SH-SY5Y (cell line): Measurements from ENCODE around the gene SPDYE1.
"Not testable (repeated sequence)": the region's sequence is repeated elsewhere in the genome, so short reads cannot be mapped to it uniquely, and the experiment has no call there.

Experiments
- GATA2 ChIP-seq: IDR thresholded peaks from 2 replicates; pipeline ENCODE4 v1.6.1; 2011; ENCODE audit warnings: mild to moderate bottlenecking, low read depth, low read length
- GATA3 ChIP-seq: IDR thresholded peaks from 2 replicates; pipeline ENCODE4 v1.6.1; 2011; ENCODE audit warnings: low read depth, mild to moderate bottlenecking, low read length, moderate library complexity

Gene SPDYE1, protein sequence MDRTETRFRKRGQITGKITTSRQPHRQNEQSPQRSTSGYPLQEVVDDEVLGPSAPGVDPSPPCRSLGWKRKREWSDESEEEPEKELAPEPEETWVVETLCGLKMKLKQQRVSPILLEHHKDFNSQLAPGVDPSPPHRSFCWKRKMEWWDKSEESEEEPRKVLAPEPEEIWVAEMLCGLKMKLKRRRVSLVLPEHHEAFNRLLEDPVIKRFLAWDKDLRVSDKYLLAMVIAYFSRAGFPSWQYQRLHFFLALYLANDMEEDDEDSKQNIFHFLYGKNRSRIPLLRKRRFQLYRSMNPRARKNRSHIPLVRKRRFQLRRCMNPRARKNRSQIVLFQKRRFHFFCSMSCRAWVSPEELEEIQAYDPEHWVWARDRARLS

DNA sequence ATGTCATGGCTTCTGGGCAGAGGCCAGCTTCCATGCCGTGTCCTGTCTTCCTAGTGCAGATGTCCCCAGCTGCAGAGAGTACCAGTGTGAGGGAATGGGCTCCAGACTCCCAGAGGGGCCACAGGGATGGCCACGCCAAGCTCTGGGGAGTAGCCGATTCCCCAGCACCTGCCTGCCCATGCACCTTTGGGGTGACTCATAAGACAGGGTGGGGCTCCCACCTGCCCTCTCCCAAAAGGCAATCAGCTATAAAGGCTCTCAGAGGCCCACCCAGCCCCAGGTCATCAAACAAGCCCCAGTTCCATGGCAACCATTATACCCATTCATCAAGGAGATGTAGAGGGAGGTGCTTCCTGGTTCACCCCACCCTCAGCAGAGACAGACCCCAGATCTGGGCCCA, at the start of gene SPDYE1:
TSS of gene SPDYE1 (plus strand) at position 366 of the 400 bp plus-strand sequence. CDS start 2,053 bp downstream, outside the sequence.
- not testable (repeated sequence) for TF ChIP-seq GATA3, GATA2

DNA sequence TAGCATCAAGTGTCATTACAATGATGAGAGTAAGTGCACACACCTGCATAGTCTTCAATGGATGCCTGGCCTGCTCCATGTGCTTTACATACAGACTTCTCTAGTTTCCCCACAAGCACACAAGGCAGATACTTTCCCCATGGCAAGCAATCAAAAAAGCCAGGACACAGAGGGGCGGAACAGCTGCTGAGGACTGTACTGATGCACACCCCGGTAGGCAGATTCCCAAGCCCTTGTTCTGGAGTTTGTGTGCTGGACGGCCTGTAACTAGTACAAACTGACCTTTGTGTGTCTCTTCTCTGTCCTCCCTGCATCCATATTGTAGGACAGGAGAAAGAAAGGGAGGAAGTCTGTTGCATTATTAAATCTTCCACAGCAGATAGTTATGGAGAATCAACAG, 45.7 kb upstream of the SPDYE1 start:
- TF ChIP-seq GATA3 (no peak), GATA2 (no peak)

DNA sequence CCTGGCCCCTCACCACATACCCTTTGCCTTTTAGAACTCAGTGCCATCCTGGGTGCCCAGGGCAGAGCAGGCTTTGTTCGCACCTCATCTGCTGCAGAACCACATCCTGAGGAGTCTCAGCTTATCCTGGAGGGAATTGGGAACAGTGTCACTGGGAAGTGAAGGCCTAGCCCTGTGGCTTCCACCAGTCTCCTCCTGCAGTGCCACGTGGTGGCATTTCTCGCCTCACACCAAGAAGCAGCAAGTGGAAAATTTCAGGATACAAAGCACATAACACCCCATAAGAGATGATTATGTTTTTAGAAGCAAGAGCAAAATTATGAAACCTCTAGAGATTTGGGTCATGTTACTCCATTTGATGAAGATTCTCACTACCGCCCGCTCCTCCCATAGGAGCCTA, 44.6 kb upstream of the SPDYE1 start:
- no peak for TF ChIP-seq GATA3
- no peak for TF ChIP-seq GATA2

DNA sequence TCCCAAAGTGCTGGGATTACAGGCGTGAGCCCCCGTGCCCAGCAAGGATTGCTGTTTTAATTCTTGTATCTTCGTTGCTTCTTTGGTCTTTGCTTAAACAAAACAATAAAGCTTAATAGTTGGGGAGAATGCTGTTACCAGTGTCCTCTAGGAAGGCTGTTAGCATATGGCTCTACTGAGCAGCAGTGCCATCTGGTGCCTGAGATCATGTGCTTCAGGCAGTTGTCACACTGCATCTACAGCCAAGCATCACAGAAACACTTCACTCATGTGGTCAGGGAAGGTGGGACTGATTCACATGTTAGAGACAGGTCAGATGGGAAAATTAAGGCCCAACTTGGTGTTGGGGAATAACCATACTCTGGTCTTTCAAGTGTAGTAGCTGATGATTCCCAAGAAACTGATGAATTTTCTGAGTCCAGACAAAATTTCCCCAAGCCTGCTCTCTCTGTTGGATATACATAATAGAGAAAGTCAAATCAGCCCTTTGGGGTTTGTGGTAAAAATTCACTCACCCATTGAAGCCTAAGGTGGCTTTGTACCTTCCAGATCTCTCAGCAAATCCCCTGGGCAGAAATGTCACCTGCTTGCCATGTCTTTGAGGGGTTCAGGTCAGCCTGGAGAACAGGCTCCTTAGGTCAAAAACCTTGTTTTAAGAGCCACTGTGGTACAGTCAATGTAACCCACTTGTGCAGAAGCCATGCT, 43.0 kb upstream of the SPDYE1 start:
- TF ChIP-seq GATA2, result no peak
- TF ChIP-seq GATA3, result no peak

DNA sequence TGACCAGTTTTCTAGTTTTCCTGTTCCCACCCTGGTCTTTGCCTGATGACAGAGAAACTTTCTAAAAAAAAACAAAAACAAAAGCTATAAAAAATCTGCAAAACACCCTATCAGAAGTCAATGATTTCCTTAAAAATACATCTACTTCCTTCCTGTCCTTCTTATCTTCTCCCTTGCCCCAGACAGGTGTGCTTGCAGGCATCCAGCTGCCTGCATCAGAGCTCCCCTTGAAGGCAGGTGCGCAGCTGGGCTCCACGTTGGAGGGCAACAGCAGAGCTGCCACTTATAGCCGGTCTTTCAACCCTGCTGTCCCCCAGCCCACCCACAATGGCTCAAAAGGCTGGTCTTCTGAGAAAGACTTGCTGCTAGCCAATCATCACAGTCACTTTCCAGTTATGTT, 41.7 kb upstream of the SPDYE1 start:
- TF ChIP-seq GATA2, result no peak
- no peak for TF ChIP-seq GATA3

DNA sequence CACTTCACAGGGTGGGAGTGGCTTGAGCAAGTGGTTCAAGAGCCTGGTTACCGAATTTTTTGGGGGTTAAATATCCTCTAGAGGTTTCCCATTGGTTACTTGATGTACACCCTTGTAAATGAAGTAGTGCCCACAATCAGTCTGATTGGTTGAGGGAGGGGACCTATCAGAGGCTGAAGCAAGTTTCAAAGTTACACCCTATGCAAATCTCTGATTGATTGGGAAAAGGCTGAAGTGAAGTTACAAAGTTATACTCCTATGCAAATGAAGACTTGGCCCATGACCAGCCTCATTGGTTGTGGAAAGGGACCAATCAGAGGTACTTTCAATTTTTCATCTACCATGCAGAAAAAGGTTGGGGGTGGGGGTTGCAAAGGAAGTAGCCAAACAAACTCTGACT, 36.8 kb upstream of the SPDYE1 start:
- TF ChIP-seq GATA3 (no peak), GATA2 (no peak)

DNA sequence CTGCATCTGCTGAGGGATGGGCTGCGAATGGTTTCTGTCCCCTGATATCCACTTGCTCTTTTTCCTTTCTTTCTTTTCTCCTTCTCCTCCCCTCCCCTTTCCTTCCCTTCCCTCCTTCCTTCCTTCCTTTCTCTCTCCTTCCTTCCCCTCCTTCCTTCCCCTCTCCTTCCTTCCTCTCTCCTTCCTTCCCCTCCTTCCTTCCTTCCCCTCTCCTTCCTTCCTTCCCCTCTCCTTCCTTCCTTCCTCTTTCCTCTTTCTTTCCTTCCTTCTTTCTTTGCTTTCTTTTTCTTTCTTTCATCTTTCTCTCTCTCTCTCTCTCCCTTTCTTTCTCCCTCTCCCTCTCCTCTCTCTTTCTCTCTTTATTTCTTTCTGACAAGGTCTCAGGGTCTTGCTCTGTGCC, 20.2 kb upstream of the SPDYE1 start:
- TF ChIP-seq GATA2, result no peak
- no peak for TF ChIP-seq GATA3

DNA sequence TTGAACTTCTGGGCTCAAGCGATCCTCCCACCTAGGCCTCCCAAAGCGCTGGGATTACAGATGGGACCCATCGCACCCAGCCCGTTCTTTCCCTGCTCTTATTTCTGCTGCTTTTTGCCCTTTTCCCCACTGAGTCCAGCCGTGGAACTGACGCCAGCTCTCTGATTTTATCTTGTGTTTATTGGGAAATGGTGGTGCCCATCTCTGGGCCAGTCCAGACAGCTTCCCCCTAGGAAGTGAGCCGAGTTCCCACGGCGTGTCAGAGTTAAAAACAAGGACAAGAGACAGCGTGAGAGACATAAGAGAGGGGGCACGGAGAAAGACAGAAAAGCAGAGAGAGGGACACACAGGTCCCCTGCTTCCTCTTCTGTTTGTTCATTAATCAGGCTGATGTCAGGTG, 19.6 kb upstream of the SPDYE1 start:
- peak; percentile 74 for TF ChIP-seq GATA2

DNA sequence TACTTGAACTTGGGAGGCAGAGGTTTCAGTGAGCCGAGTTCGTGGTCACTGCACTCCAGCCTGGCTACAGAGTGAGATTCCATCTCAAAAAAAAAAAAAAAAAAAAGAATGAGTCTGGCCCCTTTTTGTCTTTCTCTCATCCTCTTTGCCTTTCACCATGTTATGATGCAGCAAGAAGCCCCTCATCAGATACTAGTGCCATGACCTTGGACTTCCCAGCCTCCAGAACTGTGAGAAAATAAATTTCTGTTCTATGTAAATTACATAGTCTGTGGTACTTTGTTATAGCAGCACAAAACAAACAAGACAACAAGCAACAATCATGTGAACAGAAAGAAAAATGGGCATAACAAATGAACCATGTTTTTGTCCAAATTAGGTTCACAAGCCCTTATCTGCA, 44.5 kb downstream of the SPDYE1 start:
- no peak for TF ChIP-seq GATA2
- TF ChIP-seq GATA3, result no peak

DNA sequence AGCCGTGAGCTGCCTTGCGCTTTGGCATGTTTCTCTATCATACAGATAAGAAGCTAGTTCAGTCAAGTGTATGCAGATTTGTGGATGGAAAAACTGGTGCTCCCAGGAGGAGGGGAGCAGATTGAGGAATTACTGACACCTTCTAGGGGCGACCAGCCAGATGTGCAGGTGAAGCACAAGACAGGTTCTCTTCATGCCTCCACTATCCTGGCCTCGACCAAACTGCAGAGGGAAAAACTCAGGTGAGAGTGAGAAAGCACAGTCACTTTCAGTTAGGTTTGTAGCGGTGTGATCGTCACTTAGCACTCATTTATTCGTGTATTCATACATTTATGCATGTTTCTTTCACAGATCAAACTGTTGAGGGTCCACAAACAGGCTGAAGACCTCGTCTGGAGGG, 46.2 kb downstream of the SPDYE1 start:
- TF ChIP-seq GATA3 (no peak), GATA2 (no peak)

DNA sequence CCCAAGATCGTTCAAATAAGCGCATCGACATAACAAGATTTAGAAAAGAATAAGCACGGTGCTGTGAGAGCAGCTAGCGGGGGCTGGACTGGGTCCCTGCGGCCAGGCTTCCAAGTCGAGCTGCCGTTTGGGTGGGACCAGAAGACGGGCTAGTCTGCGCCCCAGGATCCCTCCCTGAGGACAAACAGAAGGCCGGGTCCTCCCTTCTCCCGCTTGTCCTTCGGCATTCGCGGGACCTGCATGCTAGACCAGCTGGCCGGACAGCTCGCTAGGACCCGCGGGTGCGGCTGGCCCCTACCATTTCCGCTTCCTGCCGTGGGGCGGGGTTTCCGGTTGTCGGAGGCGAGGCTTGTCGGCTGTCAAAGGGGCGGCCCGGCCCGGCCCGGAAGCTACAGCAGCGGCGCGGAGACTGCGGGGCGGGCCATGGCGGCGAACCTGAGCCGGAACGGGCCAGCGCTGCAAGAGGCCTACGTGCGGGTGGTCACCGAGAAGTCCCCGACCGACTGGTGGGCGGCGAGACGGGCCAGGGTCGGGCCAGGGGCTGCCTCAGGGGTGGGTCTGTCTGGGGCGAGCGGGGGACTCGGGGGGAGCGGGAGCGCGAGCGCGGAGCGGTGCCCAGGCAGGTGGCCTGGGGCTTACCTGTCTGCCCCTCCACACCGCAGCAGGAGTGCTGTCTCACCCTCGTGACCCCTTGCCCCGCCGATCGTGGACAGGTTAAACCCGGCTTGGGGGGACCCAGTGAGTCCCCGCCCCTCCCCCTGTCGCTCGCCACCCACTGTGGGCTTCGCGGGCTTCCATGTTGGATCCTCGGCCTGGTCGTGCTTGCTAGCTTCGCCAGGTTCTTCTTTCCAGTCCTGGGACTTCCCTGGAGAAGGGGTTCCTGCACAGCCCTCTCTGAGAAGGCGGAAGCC, 46.9 kb downstream of the SPDYE1 start, which contains the start of gene DBNL:
TSS of gene DBNL (plus strand) at position 388 of the 911 bp plus-strand sequence. CDS start at position 424, 36 bp downstream.
- TF ChIP-seq GATA2, result no peak
- no peak for TF ChIP-seq GATA3

DNA sequence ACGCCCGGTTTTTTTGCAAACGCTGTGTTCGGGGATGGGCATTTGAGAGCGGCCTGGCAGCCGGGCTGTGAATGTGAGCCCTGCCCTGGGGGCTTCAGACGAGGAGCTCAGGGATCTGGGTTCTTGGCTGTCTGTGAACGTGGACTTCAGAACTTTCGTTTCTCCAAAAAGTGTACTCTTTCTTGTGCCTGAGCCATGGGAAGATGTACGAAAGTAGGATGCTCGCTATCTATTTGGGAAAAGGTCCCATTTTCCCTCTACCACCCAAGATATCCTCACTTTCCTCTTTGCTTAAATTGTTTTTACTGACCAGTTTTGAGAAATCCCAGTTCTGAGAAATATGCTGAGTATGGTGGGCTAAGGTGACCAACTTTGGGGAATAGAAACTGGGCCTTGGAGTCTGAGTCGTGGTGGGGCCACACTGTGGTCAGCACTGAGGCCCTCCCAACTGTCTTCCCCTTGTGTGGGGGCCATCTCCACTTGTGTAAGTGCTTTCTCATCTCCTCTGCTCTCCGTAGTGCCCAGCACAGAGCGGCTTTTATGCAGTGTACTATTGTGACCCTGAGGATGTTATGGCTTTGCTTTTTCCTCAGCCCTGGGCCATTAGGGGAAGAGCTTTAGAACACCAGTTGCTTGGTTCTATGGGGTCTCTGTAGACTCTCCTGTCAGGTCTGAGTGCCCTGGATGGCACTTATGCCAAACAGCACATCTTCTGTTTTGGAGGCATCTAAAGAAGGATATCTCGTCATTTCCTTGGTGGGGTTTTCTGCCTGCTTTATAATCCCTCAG, 47.7 kb downstream of the SPDYE1 start:
- TF ChIP-seq GATA2, result no peak
- no peak for TF ChIP-seq GATA3

DNA sequence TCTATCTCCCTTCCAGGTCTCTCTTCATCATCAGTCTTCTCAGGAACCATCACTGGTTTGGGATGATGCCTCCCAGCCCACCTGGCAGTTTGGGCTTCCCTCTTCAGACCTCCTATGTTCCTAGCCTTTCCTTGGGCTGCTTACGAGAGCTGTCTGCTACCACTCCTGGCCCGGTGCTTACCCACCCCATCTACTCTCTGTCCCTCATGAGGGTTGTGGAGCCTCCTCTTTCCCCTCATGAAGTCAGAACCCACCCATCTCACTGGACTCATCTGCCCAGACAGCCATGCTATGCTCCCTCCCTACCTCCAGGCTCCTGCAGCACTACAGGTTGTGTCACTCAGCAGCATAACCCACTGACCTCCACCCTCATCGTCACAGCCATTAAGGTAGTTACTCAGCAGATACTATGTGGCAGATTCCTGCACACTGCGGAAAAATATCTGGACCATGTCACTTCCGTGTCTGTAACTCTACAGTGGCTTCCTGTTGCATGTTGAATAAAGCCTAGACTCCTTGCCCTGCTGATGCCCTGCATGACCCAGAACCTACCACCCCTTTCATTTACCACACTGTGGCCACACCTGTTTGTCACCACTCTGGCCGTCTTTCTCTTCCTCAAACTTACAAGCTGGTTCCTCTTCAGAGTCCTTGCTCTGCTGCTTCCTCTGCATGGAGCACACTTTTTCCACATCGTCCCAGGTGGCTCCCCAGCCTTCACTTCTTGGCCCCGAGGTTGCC, 48.8 kb downstream of the SPDYE1 start:
- no peak for TF ChIP-seq GATA3
- TF ChIP-seq GATA2, result no peak
